ENCODE data around the gene CRYL1.

- TF ChIP-seq TAF1 (IDR thresholded peaks at IDR 0.05; ENCODE audit: low read depth, low read length) (no peak), CTCF (IDR thresholded peaks at IDR 0.05; ENCODE audit: control extremely low read depth in 1 of 3, insufficient read depth in 1 of 3, low read depth in 1 of 3, low read length in 3 of 3) (no peak), FOSL1 (IDR thresholded peaks at IDR 0.05; ENCODE audit: insufficient read depth, low read depth, low read length) (no peak), NANOG (IDR thresholded peaks at IDR 0.05; ENCODE audit: insufficient read depth, low read depth, low read length, poor library complexity, severe bottlenecking) (no peak), CHD1 (IDR thresholded peaks at IDR 0.05; ENCODE audit: low read depth, low read length) (no peak), RFX5 (IDR thresholded peaks at IDR 0.05; ENCODE audit: borderline replicate concordance, low read depth, low read length) (no peak), POLR2AphosphoS5 (IDR thresholded peaks at IDR 0.05; ENCODE audit: low read depth, low read length) (no peak), CHD2 (IDR thresholded peaks at IDR 0.05; ENCODE audit: low read length) (no peak), TAF7 (optimal IDR thresholded peaks at IDR 0.05; ENCODE audit: borderline replicate concordance, low read depth, low read length) (no peak), GTF2F1 (IDR thresholded peaks at IDR 0.05; ENCODE audit: borderline replicate concordance, low read depth, low read length) (no peak)
Measured at GRCh38 chr13:20394169-20394501, 131.5 kb downstream of the CRYL1 start.
